ENCODE results near the gene COQ8A. TPM values are rescaled to one million over a fixed set of nuclear protein-coding genes. Genes with fewer than 3 reads are reported as not detected.

COQ8A gene
- polyA plus RNA-seq, 2 donors = 15.9 to 19.9 TPM

DNA sequence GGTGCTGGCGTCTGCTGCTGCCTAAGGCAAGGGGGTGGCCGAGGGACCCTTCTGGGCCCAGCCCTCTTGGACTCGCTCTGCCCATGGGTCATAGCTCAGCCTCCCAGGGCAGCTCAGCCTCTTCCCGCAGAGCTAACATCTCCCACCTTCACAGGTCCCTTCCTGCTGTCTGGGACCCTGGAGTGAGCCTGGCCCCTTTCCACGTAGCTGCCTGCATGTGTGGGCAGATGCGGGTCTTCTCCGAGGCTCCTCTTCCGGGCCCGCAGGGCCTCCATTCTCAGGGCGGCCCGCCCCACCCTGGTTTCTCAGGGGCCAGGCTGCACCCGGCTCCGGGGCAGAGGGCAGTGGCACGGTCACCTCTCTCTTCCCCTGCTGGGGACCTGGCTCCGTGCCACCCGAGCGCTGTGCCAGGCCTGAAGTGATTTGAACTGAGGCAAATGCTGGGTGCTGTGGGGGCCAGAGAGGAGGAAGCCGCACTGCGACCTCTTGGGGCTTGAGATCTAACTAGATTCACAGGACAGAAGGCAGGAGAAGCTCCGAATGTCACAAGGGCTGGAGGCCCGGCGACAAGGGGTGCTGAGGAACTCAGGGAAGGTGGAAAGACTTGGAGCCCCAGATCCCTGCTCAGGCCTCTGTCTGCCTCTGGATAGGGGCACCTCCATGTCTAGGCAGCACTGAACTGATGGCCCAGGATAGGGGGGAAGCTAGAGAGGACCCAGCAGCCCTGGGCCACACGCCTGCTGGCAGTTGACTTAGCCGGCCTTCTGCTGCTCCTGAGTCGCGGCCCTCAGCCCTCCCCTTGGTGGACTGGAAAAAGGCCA lies 40.7 kb downstream of the COQ8A start:
- H3K4me1 ChIP-seq (ENCODE audit: control insufficient read depth in 2 of 2, insufficient read depth in 2 of 2, low read length in 1 of 2) = peaks cover 0 to 2% of the 10 kb centered on the region in 2 donors
- no peak overlapping the region for H3K27ac ChIP-seq (ENCODE audit: low read depth in 2 of 2, low read length in 1 of 2)
- H3K36me3 ChIP-seq (ENCODE audit: control insufficient read depth in 2 of 2, insufficient read depth in 2 of 2, low read length in 1 of 2) = peaks cover 3 to 31% of the 10 kb centered on the region in 2 donors
- H3K4me3 ChIP-seq (ENCODE audit: low read depth in 1 of 2, low read length in 2 of 2) = no peak overlapping the region
- no peaks in the 10 kb centered on the region for H3K27me3 ChIP-seq (ENCODE audit: control insufficient read depth in 1 of 2, insufficient read depth in 2 of 2, low read length in 2 of 2)
- H3K9me3 ChIP-seq (ENCODE audit: control insufficient read depth in 2 of 2, insufficient read depth in 1 of 2, low read depth in 1 of 2, low read length in 1 of 2) = no peaks in the 10 kb centered on the region
- WGBS, 2 donors = 85 to 89% methylated on average over 25 to 26 of the region's 26 CpGs

DNA sequence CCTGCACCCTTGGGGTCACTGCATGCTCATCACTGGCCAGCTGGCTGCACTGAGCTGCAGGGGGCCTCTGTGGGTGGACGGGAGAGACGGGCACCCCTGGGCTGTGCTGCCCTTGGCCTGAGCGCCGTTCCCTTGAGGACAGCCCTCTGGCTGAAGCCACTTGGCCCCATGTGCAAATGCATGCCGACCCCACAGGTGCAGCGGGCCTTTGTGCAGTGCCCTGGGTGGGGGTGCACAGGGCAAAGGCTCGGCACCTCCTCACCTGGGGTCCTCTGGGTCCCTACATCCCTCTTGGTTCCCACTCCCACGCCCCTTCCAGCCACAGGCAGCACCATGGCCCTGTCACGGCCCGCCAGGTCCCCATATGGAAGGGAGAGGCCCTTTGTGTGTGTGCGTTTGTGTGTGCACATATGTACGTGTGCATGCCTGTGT lies 41.3 kb downstream of the COQ8A start:
- no peak overlapping the region for H3K4me3 ChIP-seq (ENCODE audit: low read depth in 1 of 2, low read length in 2 of 2)
- H3K27me3 ChIP-seq (ENCODE audit: control insufficient read depth in 1 of 2, insufficient read depth in 2 of 2, low read length in 2 of 2) = no peaks in the 10 kb centered on the region
- 84 to 98% methylated on average over 11 to 12 of the region's 12 CpGs for WGBS, 2 donors
- peaks cover 3 to 33% of the 10 kb centered on the region in 2 donors for H3K36me3 ChIP-seq (ENCODE audit: control insufficient read depth in 2 of 2, insufficient read depth in 2 of 2, low read length in 1 of 2)
- H3K9me3 ChIP-seq (ENCODE audit: control insufficient read depth in 2 of 2, insufficient read depth in 1 of 2, low read depth in 1 of 2, low read length in 1 of 2) = no peaks in the 10 kb centered on the region
- H3K4me1 ChIP-seq (ENCODE audit: control insufficient read depth in 2 of 2, insufficient read depth in 2 of 2, low read length in 1 of 2) = peaks cover 0 to 2% of the 10 kb centered on the region in 2 donors
- H3K27ac ChIP-seq (ENCODE audit: low read depth in 2 of 2, low read length in 1 of 2) = no peak overlapping the region

GRCh38 chr1:226981838-226982237 lies 41.7 kb downstream of the COQ8A start:
- 94 to 95% methylated on average over 18 of the region's 18 CpGs for WGBS, 2 donors
- Histone ChIP-seq H3K4me3 (ENCODE audit: low read depth in 1 of 2, low read length in 2 of 2) (no peak overlapping the region), H3K27ac (ENCODE audit: low read depth in 2 of 2, low read length in 1 of 2) (no peak overlapping the region), H3K36me3 (ENCODE audit: control insufficient read depth in 2 of 2, insufficient read depth in 2 of 2, low read length in 1 of 2) (peaks cover 3 to 36% of the 10 kb centered on the region in 2 donors), H3K4me1 (ENCODE audit: control insufficient read depth in 2 of 2, insufficient read depth in 2 of 2, low read length in 1 of 2) (peaks cover 0 to 2% of the 10 kb centered on the region in 2 donors), H3K27me3 (ENCODE audit: control insufficient read depth in 1 of 2, insufficient read depth in 2 of 2, low read length in 2 of 2) (no peaks in the 10 kb centered on the region), H3K9me3 (ENCODE audit: control insufficient read depth in 2 of 2, insufficient read depth in 1 of 2, low read depth in 1 of 2, low read length in 1 of 2) (no peaks in the 10 kb centered on the region)

- no peak overlapping the region for H3K27ac ChIP-seq (ENCODE audit: low read depth in 2 of 2, low read length in 1 of 2)
- peaks cover 2% of the 10 kb centered on the region in 2 donors for H3K4me1 ChIP-seq (ENCODE audit: control insufficient read depth in 2 of 2, insufficient read depth in 2 of 2, low read length in 1 of 2)
- no peak overlapping the region for H3K4me3 ChIP-seq (ENCODE audit: low read depth in 1 of 2, low read length in 2 of 2)
- H3K36me3 ChIP-seq (ENCODE audit: control insufficient read depth in 2 of 2, insufficient read depth in 2 of 2, low read length in 1 of 2) = peaks cover 3 to 40% of the 10 kb centered on the region in 2 donors
- 91 to 93% methylated on average over 31 of the region's 31 CpGs for WGBS, 2 donors
- no peaks in the 10 kb centered on the region for H3K9me3 ChIP-seq (ENCODE audit: control insufficient read depth in 2 of 2, insufficient read depth in 1 of 2, low read depth in 1 of 2, low read length in 1 of 2)
- H3K27me3 ChIP-seq (ENCODE audit: control insufficient read depth in 1 of 2, insufficient read depth in 2 of 2, low read length in 2 of 2) = no peaks in the 10 kb centered on the region
These were observed 42.5 kb downstream of the COQ8A start for GRCh38 chr1:226982451-226983177.

DNA sequence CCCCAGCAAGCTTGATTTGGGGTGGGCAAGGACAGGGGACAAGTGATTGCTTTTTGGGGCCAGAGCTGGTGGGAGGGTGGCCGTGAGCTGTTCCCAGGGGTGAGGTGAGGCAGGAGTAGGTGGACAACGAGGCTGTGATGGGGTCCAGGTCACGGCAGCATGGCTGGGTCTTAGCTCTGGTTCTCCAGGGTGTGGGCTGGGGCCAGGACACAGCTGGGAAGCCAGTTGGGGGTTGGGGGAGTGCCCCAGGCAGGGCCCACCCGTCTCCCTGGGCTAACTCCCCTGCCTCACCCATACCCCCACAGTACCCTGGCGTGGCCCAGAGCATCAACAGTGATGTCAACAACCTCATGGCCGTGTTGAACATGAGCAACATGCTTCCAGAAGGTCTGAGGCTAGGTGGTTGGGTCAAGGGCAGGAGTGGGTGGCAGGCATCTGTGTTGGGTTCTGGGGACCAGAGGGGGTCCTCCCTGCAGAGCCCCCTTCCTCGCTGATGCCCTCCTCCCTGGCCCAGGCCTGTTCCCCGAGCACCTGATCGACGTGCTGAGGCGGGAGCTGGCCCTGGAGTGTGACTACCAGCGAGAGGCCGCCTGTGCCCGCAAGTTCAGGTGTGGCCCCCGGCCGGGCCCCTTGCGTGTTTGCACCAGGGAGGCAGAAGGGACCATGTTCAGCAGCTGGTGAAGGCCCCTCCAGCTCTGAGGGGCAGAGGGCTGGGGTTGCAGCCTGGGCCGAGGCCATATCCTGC lies 43.3 kb downstream of the COQ8A start:
- H3K27me3 ChIP-seq (ENCODE audit: control insufficient read depth in 1 of 2, insufficient read depth in 2 of 2, low read length in 2 of 2) = no peaks in the 10 kb centered on the region
- no peak overlapping the region for H3K4me3 ChIP-seq (ENCODE audit: low read depth in 1 of 2, low read length in 2 of 2)
- 91 to 94% methylated on average over 17 to 18 of the region's 18 CpGs for WGBS, 2 donors
- peaks cover 2 to 7% of the 10 kb centered on the region in 2 donors for H3K4me1 ChIP-seq (ENCODE audit: control insufficient read depth in 2 of 2, insufficient read depth in 2 of 2, low read length in 1 of 2)
- no peaks in the 10 kb centered on the region for H3K9me3 ChIP-seq (ENCODE audit: control insufficient read depth in 2 of 2, insufficient read depth in 1 of 2, low read depth in 1 of 2, low read length in 1 of 2)
- no peak overlapping the region for H3K27ac ChIP-seq (ENCODE audit: low read depth in 2 of 2, low read length in 1 of 2)
- H3K36me3 ChIP-seq (ENCODE audit: control insufficient read depth in 2 of 2, insufficient read depth in 2 of 2, low read length in 1 of 2) = peaks cover 3 to 41% of the 10 kb centered on the region in 2 donors

DNA sequence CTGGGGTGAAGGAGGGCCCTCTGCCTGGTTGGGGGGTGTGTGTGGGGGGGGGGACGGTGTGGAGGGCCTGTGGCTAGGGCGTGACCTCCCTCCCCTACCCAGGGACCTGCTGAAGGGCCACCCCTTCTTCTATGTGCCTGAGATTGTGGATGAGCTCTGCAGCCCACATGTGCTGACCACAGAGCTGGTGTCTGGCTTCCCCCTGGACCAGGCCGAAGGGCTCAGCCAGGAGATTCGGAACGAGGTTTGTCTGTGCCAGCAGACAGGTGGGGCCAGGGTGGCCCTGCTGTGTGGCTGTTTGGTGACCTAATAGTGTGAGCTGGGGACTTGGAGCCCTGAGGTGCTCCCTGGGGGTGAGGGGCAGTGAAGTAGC lies 43.9 kb downstream of the COQ8A start:
- Histone ChIP-seq H3K4me1 (ENCODE audit: control insufficient read depth in 2 of 2, insufficient read depth in 2 of 2, low read length in 1 of 2) (peaks cover 2 to 7% of the 10 kb centered on the region in 2 donors), H3K4me3 (ENCODE audit: low read depth in 1 of 2, low read length in 2 of 2) (no peak overlapping the region), H3K27ac (ENCODE audit: low read depth in 2 of 2, low read length in 1 of 2) (no peak overlapping the region), H3K36me3 (ENCODE audit: control insufficient read depth in 2 of 2, insufficient read depth in 2 of 2, low read length in 1 of 2) (peaks cover 3 to 41% of the 10 kb centered on the region in 2 donors), H3K9me3 (ENCODE audit: control insufficient read depth in 2 of 2, insufficient read depth in 1 of 2, low read depth in 1 of 2, low read length in 1 of 2) (no peaks in the 10 kb centered on the region), H3K27me3 (ENCODE audit: control insufficient read depth in 1 of 2, insufficient read depth in 2 of 2, low read length in 2 of 2) (no peaks in the 10 kb centered on the region)
- 75 to 80% methylated on average over 5 of the region's 5 CpGs for WGBS, 2 donors

GRCh38 chr1:226984521-226985238 lies 44.6 kb downstream of the COQ8A start:
- Histone ChIP-seq H3K9me3 (ENCODE audit: control insufficient read depth in 2 of 2, insufficient read depth in 1 of 2, low read depth in 1 of 2, low read length in 1 of 2) (no peaks in the 10 kb centered on the region), H3K4me1 (ENCODE audit: control insufficient read depth in 2 of 2, insufficient read depth in 2 of 2, low read length in 1 of 2) (peaks cover 4 to 7% of the 10 kb centered on the region in 2 donors), H3K4me3 (ENCODE audit: low read depth in 1 of 2, low read length in 2 of 2) (no peak overlapping the region), H3K36me3 (ENCODE audit: control insufficient read depth in 2 of 2, insufficient read depth in 2 of 2, low read length in 1 of 2) (peaks cover 3 to 38% of the 10 kb centered on the region in 2 donors), H3K27me3 (ENCODE audit: control insufficient read depth in 1 of 2, insufficient read depth in 2 of 2, low read length in 2 of 2) (no peaks in the 10 kb centered on the region), H3K27ac (ENCODE audit: low read depth in 2 of 2, low read length in 1 of 2) (no peak overlapping the region)
- WGBS, 2 donors = 83 to 84% methylated on average over 18 of the region's 18 CpGs

- H3K4me3 ChIP-seq (ENCODE audit: low read depth in 1 of 2, low read length in 2 of 2) = no peak overlapping the region
- H3K36me3 ChIP-seq (ENCODE audit: control insufficient read depth in 2 of 2, insufficient read depth in 2 of 2, low read length in 1 of 2) = peaks cover 3 to 38% of the 10 kb centered on the region in 2 donors
- H3K9me3 ChIP-seq (ENCODE audit: control insufficient read depth in 2 of 2, insufficient read depth in 1 of 2, low read depth in 1 of 2, low read length in 1 of 2) = no peaks in the 10 kb centered on the region
- no peak overlapping the region for H3K27ac ChIP-seq (ENCODE audit: low read depth in 2 of 2, low read length in 1 of 2)
- 92% methylated on average over 20 of the region's 20 CpGs for WGBS, 2 donors
- no peaks in the 10 kb centered on the region for H3K27me3 ChIP-seq (ENCODE audit: control insufficient read depth in 1 of 2, insufficient read depth in 2 of 2, low read length in 2 of 2)
- peaks cover 4 to 7% of the 10 kb centered on the region in 2 donors for H3K4me1 ChIP-seq (ENCODE audit: control insufficient read depth in 2 of 2, insufficient read depth in 2 of 2, low read length in 1 of 2)
These were observed 45.2 kb downstream of the COQ8A start for GRCh38 chr1:226985239-226985838.
